Spleen (tissue), 7 donors: ENCODE data around the gene RBMS3.

ENCODE experiments used
- CTCF ChIP-seq, 11 experiments: fragments of 200-600 bp in 7 of 11; fragments of 450-650 bp in 4 of 11; sonication (generic) in 4 of 11; IDR thresholded peaks in 8 of 11; conservative IDR thresholded peaks in 3 of 11; 1 replicate in 7 of 11; 2 replicates in 4 of 11; pipeline versions ENCODE4 v1.4.0 to v1.8.0; 2016 to 2021; ENCODE audit warnings: antibody characterized with exemption in 11 of 11, inconsistent platforms in 4 of 11, mild to moderate bottlenecking in 1 of 11
- POLR2A ChIP-seq, 3 donors: fragments of 450-650 bp; IDR thresholded peaks; one replicate each; pipeline ENCODE4 v1.5.1; 2017; ENCODE audit warnings: antibody characterized with exemption in 3 of 3, mild to moderate bottlenecking in 1 of 3
- donor health status: DM: no; HTN: no; CAD: no; lungs with moderate emphysema.
- donor health status: DM: no; HTN: no; CAD: no.
- donor health status: DM: no; HTN: no; CAD: no.

GRCh38 chr3:29695643-29696198 lies 414.9 kb downstream of the RBMS3 start:
- TF ChIP-seq POLR2A (IDR thresholded peaks at IDR 0.05): no peak
- no peak for TF ChIP-seq CTCF (IDR thresholded peaks at IDR 0.05 in 8 of 11, conservative IDR thresholded peaks at IDR 0.05 in 3 of 11)
